Left cardiac atrium (tissue), 4 donors: ENCODE measurements around the gene TSPO2. TPM values are rescaled to one million over a fixed set of nuclear protein-coding genes. Genes with fewer than 3 reads are reported as not detected.

Experiments used
- ATAC-seq, 2 donors: fragments of 200-7000 bp; cut with Tn5 transposase; one replicate each; pipeline ENCODE4 v1.9.1; 2020; ENCODE audit warnings: mild to moderate bottlenecking in 2 of 2, moderate library complexity in 2 of 2
- DNase-seq: peaks from one replicate; pipeline ENCODE4 v3.0.0-alpha.2; 2020
- intact Hi-C, 2 donors: fragments of 100-400 bp; cut with DNase I; formaldehyde crosslinking; loops; one replicate each; pipeline versions ENCODE4 v1.14.1 to v1.15.1; 2022 to 2023
- total RNA-seq, 2 donors: library from RNA; stranded (reverse); fragmentation: NEBNext Ultra II Directional; extraction: Animal tissue kit (Norgen Biotek cat#: 25700); gene quantifications; one replicate each; pipeline ENCODE4 v1.2.1, GENCODE V29; 2021
- donor health status: DM: no; HTN: yes; CAD: no.
- donor health status: DM: no; HTN: yes; CAD: no; lungs with severe emphysema.
- donor health status: DM: yes; HTN: yes; CAD: no.
- donor health status: Dilated cardiomyopathy.

TSPO2 gene
- total RNA-seq, 2 donors from 2014 or later = not detected

- DNase-seq = no peak
- no peak for ATAC-seq
- intact Hi-C loops = loop anchor here in 1 of 2 donors (10.0 kb wide), 1 partner anchor 221 kb away; no protein-coding TSS in a partner anchor
These were observed 51.5 kb downstream of the TSPO2 start for GRCh38 chr6:41093729-41094128.

Other genes starting within 250 kb of the TSPO2 start
- gene UNC5CL, start 3.2 kb upstream of the TSPO2 start, total RNA-seq = under 1 TPM; 0.27 to 0.86 TPM
- 100 to 1,000 TPM in 1 of 2 donors, 10 to 100 TPM in 1; 42.1 to 103 TPM for gene APOBEC2, start 10.7 kb downstream of the TSPO2 start, total RNA-seq
- gene OARD1, start 29.9 kb downstream of the TSPO2 start, total RNA-seq = 10 to 100 TPM; 13.9 to 16.3 TPM
- gene NFYA, start 30.5 kb downstream of the TSPO2 start, total RNA-seq = 10 to 100 TPM; 11.5 to 11.8 TPM
- gene TREML1, start 111.9 kb downstream of the TSPO2 start, total RNA-seq = not detected
- 1 to 10 TPM; 1.1 to 3.1 TPM for gene TREM2, start 120.6 kb downstream of the TSPO2 start, total RNA-seq
- under 1 TPM; 0.13 to 0.15 TPM for gene TREML2, start 158.7 kb downstream of the TSPO2 start, total RNA-seq
- gene TREML4, start 185.9 kb downstream of the TSPO2 start, total RNA-seq = not detected
- 1 to 10 TPM; 1.7 to 3.0 TPM for gene TREM1, start 244.2 kb downstream of the TSPO2 start, total RNA-seq